T-cell (primary cell): Measurements from ENCODE around the gene ABCA1. TPM values are rescaled to one million over a fixed set of nuclear protein-coding genes. Genes with fewer than 3 reads are reported as not detected.
"Not testable (repeated sequence)": the region's sequence is repeated elsewhere in the genome, so short reads cannot be mapped to it uniquely, and the experiment has no call there.

Source experiments
- ATAC-seq, 4 experiments: fragments of 200-7000 bp in 3 of 4; fragments of 150-1000 bp in 1 of 4; cut with Tn5 transposase; replicated peaks in 1 of 4; 1 replicate in 3 of 4; 2 replicates in 1 of 4; pipeline ENCODE4 v1.10.0; 2021; ENCODE audit warnings: moderate library complexity in 3 of 4, mild to moderate bottlenecking in 2 of 4, moderate number of reproducible peaks in 1 of 4
- CTCF ChIA-PET, 2 donors: fragments of 300-600 bp; sonication (Branson Sonifier 250); formaldehyde crosslinking; loops; one replicate each; lab custom pipeline; 2022; ENCODE audit warnings: antibody characterized with exemption in 2 of 2; lab: Charles Lee
- POLR2A ChIA-PET, 2 donors: fragments of 300-600 bp; sonication (Branson Sonifier 250); formaldehyde crosslinking; loops; one replicate each; lab custom pipeline; 2022; ENCODE audit warnings: antibody characterized with exemption in 2 of 2; lab: Charles Lee
- DNase-seq, 35 experiments: peaks; one replicate each; pipeline versions ENCODE4 v3.0.0 to v3.0.0-alpha.2; 2013 to 2023
- H3K27ac ChIP-seq: one replicate; pipeline ENCODE4 v1.5.1; 2013; ENCODE audit warnings: low read length
- H3K27me3 ChIP-seq, 2 experiments: replicated peaks in 1 of 2; 1 replicate in 1 of 2; 2 replicates in 1 of 2; pipeline versions ENCODE4 v1.6.1 to v1.7.0; 2013; ENCODE audit warnings: low read length in 1 of 2, mixed read lengths in 1 of 2; ENCODE audit not compliant: control insufficient read depth in 2 of 2, insufficient read depth in 2 of 2; ENCODE audit errors: extremely low read depth in 1 of 2
- H3K36me3 ChIP-seq, 2 donors: 1 replicate in 1 of 2; 2 replicates in 1 of 2; pipeline versions ENCODE4 v1.6.1 to v1.7.0; 2013; ENCODE audit warnings: low read length in 1 of 2; ENCODE audit not compliant: control insufficient read depth in 2 of 2, insufficient read depth in 1 of 2; ENCODE audit errors: extremely low read depth in 1 of 2
- H3K4me1 ChIP-seq, 2 experiments: 1 replicate in 1 of 2; 2 replicates in 1 of 2; pipeline versions ENCODE4 v1.6.1 to v1.7.0; 2013; ENCODE audit warnings: low read length in 2 of 2, mixed read lengths in 1 of 2; ENCODE audit not compliant: insufficient read depth in 2 of 2, control insufficient read depth in 1 of 2; ENCODE audit errors: extremely low read depth in 1 of 2
- H3K4me3 ChIP-seq, 2 donors: 1 replicate in 1 of 2; 2 replicates in 1 of 2; pipeline versions ENCODE4 v1.5.1 to v1.7.0; 2013; ENCODE audit warnings: mild to moderate bottlenecking in 2 of 2, low read length in 1 of 2, moderate library complexity in 1 of 2; ENCODE audit not compliant: control insufficient read depth in 1 of 2; ENCODE audit errors: extremely low read depth in 1 of 2
- H3K9me3 ChIP-seq: 2 replicates; pipeline ENCODE4 v1.7.0; 2013
- H3K27ac Mint-ChIP-seq, 2 donors: one replicate each; pipeline ENCODE4 v1.8.0; 2020 to 2021; ENCODE audit warnings: mild to moderate bottlenecking in 2 of 2, mixed read lengths in 2 of 2
- H3K27me3 Mint-ChIP-seq, 2 donors: one replicate each; pipeline ENCODE4 v1.8.0; 2021 to 2022; ENCODE audit warnings: mixed read lengths in 2 of 2
- H3K36me3 Mint-ChIP-seq: one replicate; pipeline ENCODE4 v1.8.0; 2021; ENCODE audit warnings: mixed read lengths
- H3K4me1 Mint-ChIP-seq, 3 donors: one replicate each; pipeline ENCODE4 v1.8.0; 2020 to 2022; ENCODE audit warnings: mixed read lengths in 3 of 3, mild to moderate bottlenecking in 1 of 3
- H3K4me3 Mint-ChIP-seq, 3 donors: one replicate each; pipeline ENCODE4 v1.8.0; 2020 to 2022; ENCODE audit warnings: mild to moderate bottlenecking in 3 of 3, mixed read lengths in 3 of 3, moderate library complexity in 3 of 3
- H3K9me3 Mint-ChIP-seq, 3 donors: one replicate each; pipeline ENCODE4 v1.8.0; 2020 to 2022; ENCODE audit warnings: mixed read lengths in 3 of 3
- WGBS: methylation state at CpG from one replicate; pipeline ENCODE4 v1.1.5; 2013; ENCODE audit warnings: missing lambda C conversion rate; ENCODE audit not compliant: insufficient coverage; 5-methylcytosine and 5-hydroxymethylcytosine counted together
- total RNA-seq, 35 experiments: library from RNA in 6 of 35; stranded (reverse) in 6 of 35; fragments of 120-200 nt in 1 of 35; gene quantifications; one replicate each; pipeline versions ENCODE4 v1.2.1 to v1.2.4 and lab custom pipeline; 2013 to 2026

The ABCA1 gene
- total RNA-seq, 5 donors from 2014 or later (not counting 1 experiment from before 2014, with no cell fraction given), result 0.41 to 4.7 (median 0.62) TPM

GRCh38 chr9:104905153-104905901 is 22.6 kb downstream of the ABCA1 start:
- no peaks in the 10 kb centered on the region for H3K27me3 ChIP-seq
- no peaks in the 10 kb centered on the region for H3K36me3 ChIP-seq
- no peak overlapping the region for H3K27ac Mint-ChIP-seq
- DNase-seq (no peak), ATAC-seq (no peak)
- ChIA-PET POLR2A (interaction anchor here in 1 of 2 donors (0.6 kb wide), 1 partner anchor 572 kb away, joined by 3 read pairs; no protein-coding TSS in a partner anchor), CTCF (no interaction called here)
- H3K4me3 Mint-ChIP-seq, result no peak overlapping the region
- no peaks in the 10 kb centered on the region for H3K9me3 Mint-ChIP-seq
- H3K4me1 Mint-ChIP-seq, result peaks cover 15 to 32% (median 25%) of the 10 kb centered on the region in 3 donors
- WGBS, result 50% methylated on average over 1 of the region's 4 CpGs
- no peak overlapping the region for H3K27ac ChIP-seq
- H3K4me3 ChIP-seq, result no peak overlapping the region
- no peaks in the 10 kb centered on the region for H3K4me1 ChIP-seq
- H3K27me3 Mint-ChIP-seq, result no peaks in the 10 kb centered on the region
- H3K9me3 ChIP-seq, result no peaks in the 10 kb centered on the region
- H3K36me3 Mint-ChIP-seq, result peaks cover 7% of the 10 kb centered on the region

DNA sequence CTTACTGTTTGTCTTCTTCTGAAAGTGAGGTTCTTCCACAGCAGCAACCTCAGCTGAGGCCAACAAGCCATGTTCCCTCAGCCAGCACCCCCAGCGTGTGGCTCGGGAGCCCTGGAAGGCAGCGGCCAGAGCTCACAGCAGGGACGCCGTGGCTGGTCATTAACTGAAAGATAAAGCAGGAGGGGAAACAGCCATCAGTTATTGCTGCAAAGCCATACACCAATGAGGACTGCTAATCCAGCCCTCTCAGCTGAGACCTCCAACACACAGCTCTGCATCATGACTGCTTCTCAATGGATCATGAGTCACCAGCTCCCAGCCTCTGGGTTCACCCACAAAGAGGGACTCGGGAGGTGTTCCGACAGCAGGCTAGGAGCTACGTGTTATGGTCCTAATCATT is 24.3 kb downstream of the ABCA1 start:
- 100% methylated on average over 2 of the region's 8 CpGs for WGBS
- peaks cover 12 to 28% (median 17%) of the 10 kb centered on the region in 3 donors for H3K4me1 Mint-ChIP-seq
- ChIA-PET CTCF (no interaction called here), POLR2A (no interaction called here)
- ATAC-seq (no peak), DNase-seq (no peak)
- no peaks in the 10 kb centered on the region for H3K27me3 Mint-ChIP-seq
- no peak overlapping the region for H3K27ac ChIP-seq
- H3K4me1 ChIP-seq, result no peaks in the 10 kb centered on the region
- no peak overlapping the region for H3K27ac Mint-ChIP-seq
- H3K36me3 Mint-ChIP-seq, result peaks cover 14% of the 10 kb centered on the region
- H3K4me3 Mint-ChIP-seq, result no peak overlapping the region
- H3K36me3 ChIP-seq, result no peaks in the 10 kb centered on the region
- no peaks in the 10 kb centered on the region for H3K27me3 ChIP-seq
- H3K9me3 ChIP-seq, result no peaks in the 10 kb centered on the region
- no peaks in the 10 kb centered on the region for H3K9me3 Mint-ChIP-seq
- H3K4me3 ChIP-seq, result no peak overlapping the region

DNA sequence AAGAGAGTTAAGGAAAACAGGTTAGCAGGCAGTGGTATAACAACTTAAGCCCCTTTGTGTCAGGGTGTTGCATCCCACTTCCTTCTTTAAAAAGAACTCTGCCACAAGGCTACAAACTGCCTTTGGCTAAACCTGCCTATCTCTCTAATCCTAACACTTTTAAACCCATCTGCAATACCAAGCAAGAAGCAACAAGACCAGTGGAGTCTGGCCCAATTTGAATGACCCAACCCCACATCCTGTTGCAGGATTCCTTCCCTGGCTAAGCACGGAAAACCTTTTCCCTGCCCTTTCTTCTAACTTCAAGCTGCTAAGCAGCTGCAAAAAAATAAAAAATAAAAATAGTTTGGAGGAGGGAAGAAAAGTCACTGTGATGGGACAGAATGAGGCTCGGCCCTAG is 27.1 kb downstream of the ABCA1 start:
- Mint-ChIP-seq H3K4me3 (no peak overlapping the region), H3K9me3 (no peaks in the 10 kb centered on the region), H3K4me1 (peaks cover 12 to 19% (median 16%) of the 10 kb centered on the region in 3 donors), H3K27ac (no peak overlapping the region), H3K36me3 (peaks cover 16% of the 10 kb centered on the region), H3K27me3 (no peaks in the 10 kb centered on the region)
- Histone ChIP-seq H3K9me3 (no peaks in the 10 kb centered on the region), H3K4me1 (no peaks in the 10 kb centered on the region), H3K27ac (no peak overlapping the region), H3K4me3 (no peak overlapping the region), H3K36me3 (no peaks in the 10 kb centered on the region), H3K27me3 (no peaks in the 10 kb centered on the region)
- ChIA-PET POLR2A (no interaction called here), CTCF (no interaction called here)
- DNase-seq (no peak), ATAC-seq (no peak)
- WGBS, result no CpG with 5 or more reads among the region's 2 CpGs

DNA sequence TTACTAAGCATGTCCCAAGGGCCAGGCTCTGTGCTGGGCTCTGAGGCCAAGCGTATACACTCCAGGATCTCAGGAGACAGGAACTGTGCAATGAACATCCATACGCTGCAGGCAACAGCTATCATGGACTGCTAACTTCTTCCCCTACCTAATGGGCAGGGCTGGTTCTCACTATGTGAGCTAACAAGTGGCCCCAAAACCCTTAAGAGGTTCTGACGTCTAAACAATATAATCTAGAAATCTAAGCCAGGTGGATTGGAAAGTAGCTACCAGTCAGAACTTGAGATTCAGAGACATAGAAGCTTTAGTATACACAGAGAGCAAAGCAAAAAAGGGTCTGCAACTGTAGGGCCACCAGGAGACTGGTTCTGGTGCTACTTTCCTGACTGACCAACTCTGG is 27.6 kb downstream of the ABCA1 start:
- Mint-ChIP-seq H3K4me1 (peaks cover 12 to 19% (median 16%) of the 10 kb centered on the region in 3 donors), H3K4me3 (no peak overlapping the region), H3K9me3 (no peaks in the 10 kb centered on the region), H3K27me3 (no peaks in the 10 kb centered on the region), H3K27ac (no peak overlapping the region), H3K36me3 (peaks cover 16% of the 10 kb centered on the region)
- Histone ChIP-seq H3K9me3 (no peaks in the 10 kb centered on the region), H3K4me3 (no peak overlapping the region), H3K36me3 (no peaks in the 10 kb centered on the region), H3K27me3 (no peaks in the 10 kb centered on the region), H3K27ac (no peak overlapping the region), H3K4me1 (no peaks in the 10 kb centered on the region)
- DNase-seq (no peak), ATAC-seq (no peak)
- POLR2A ChIA-PET, result no interaction called here
- WGBS, result 100% methylated on average over 3 of the region's 3 CpGs
- CTCF ChIA-PET, result no interaction called here

DNA sequence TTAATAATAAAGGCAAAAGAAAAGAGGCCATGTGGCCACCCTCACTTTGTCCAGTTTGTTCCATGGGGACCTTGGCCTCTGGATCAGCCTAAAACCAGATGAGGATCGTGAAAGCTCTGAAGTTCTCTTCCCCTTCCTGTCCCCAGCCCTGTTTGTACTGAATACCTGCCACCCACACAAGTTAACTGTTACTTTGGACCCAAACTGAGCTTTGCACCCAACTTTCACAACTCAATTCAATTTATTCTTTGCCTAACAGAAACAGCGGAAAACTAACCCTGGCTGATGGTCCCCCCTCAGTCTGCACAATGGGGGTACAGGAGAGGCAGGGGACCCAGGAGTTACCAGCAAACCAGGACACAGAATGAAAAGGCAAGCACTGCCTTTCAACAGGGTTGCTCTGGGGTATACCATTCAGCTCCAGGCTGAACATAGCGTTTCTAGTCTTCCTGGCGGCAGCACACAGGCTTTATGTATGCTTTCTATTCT is 28.2 kb downstream of the ABCA1 start:
- H3K4me1 ChIP-seq, result no peaks in the 10 kb centered on the region
- Mint-ChIP-seq H3K4me3 (no peak overlapping the region), H3K9me3 (no peaks in the 10 kb centered on the region), H3K36me3 (peaks cover 19% of the 10 kb centered on the region), H3K4me1 (peaks cover 12 to 19% (median 17%) of the 10 kb centered on the region in 3 donors), H3K27me3 (no peaks in the 10 kb centered on the region), H3K27ac (no peak overlapping the region)
- H3K4me3 ChIP-seq, result no peak overlapping the region
- H3K9me3 ChIP-seq, result no peaks in the 10 kb centered on the region
- ATAC-seq (no peak), DNase-seq (no peak)
- ChIA-PET CTCF (no interaction called here), POLR2A (interaction anchor here in 1 of 2 donors (0.7 kb wide), 1 partner anchor 13 kb away, joined by 3 read pairs; no protein-coding TSS in a partner anchor)
- no peaks in the 10 kb centered on the region for H3K36me3 ChIP-seq
- 20% methylated on average over 1 of the region's 4 CpGs for WGBS
- H3K27ac ChIP-seq, result no peak overlapping the region
- H3K27me3 ChIP-seq, result no peaks in the 10 kb centered on the region

DNA sequence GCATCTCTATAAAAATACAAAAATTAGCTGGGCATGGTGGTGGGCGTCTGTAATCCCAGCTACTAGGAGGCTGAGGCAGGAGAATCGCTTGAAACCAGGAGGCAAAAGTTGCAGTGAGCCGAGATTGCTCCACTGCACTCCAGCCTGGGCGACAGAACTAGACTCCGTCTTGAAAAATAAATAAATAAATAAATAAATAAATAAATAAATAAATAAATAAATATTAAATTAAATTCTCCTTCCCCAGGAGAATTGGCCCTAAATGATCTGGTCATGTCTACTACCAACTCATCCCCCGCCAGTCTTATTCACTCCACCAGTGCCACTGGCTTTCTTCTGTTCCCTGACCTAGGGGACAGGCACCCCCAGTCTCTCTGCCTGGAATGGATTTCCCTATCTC is 29.6 kb downstream of the ABCA1 start:
- CTCF ChIA-PET, H3K4me1 ChIP-seq, DNase-seq, H3K27ac Mint-ChIP-seq, H3K27ac ChIP-seq, H3K27me3 ChIP-seq, H3K9me3 Mint-ChIP-seq, ATAC-seq, H3K9me3 ChIP-seq, H3K36me3 ChIP-seq, H3K4me3 Mint-ChIP-seq, H3K27me3 Mint-ChIP-seq, H3K4me3 ChIP-seq: not testable (repeated sequence)
- 100% methylated on average over 1 of the region's 6 CpGs for WGBS
- Mint-ChIP-seq H3K4me1 (peaks cover 12 to 28% (median 16%) of the 10 kb centered on the region in 3 donors), H3K36me3 (peaks cover 22% of the 10 kb centered on the region)
- POLR2A ChIA-PET, result interaction anchor here in 1 of 2 donors (0.7 kb wide), 1 partner anchor 194 kb away, joined by 3 read pairs; no protein-coding TSS in a partner anchor
